GM19328 (cell line): ENCODE results near the gene RBM15B.
"Not testable (repeated sequence)": the region's sequence is repeated elsewhere in the genome, so short reads cannot be mapped to it uniquely, and the experiment has no call there.

Source experiments
- ATAC-seq: cut with Tn5 transposase; IDR thresholded peaks from one replicate; pipeline ENCODE4 v1.9.1; 2021; ENCODE audit warnings: mild to moderate bottlenecking, moderate library complexity; ENCODE audit not compliant: unreplicated experiment

Gene RBM15B

GRCh38 chr3:51391075-51391565, at the start of gene RBM15B:
TSS of gene RBM15B (plus strand) at chr3:51391285. CDS start at chr3:51391400, 115 bp downstream.
- ATAC-seq, result peak; percentile 94

- no peak for ATAC-seq
Measured at GRCh38 chr3:51343918-51344687, 47.0 kb upstream of the RBM15B start.

GRCh38 chr3:51350751-51351150, 40.3 kb upstream of the RBM15B start:
- no peak for ATAC-seq

GRCh38 chr3:51353131-51353530, 38.0 kb upstream of the RBM15B start:
- no peak for ATAC-seq

GRCh38 chr3:51353691-51354090, 37.4 kb upstream of the RBM15B start:
- ATAC-seq, result no peak

GRCh38 chr3:51354172-51354571, 36.9 kb upstream of the RBM15B start:
- no peak for ATAC-seq

- no peak for ATAC-seq
Measured at GRCh38 chr3:51354731-51355615, 36.1 kb upstream of the RBM15B start.

GRCh38 chr3:51355891-51356578, 35.0 kb upstream of the RBM15B start:
- no peak for ATAC-seq

GRCh38 chr3:51357856-51358255, 33.2 kb upstream of the RBM15B start:
- no peak for ATAC-seq

- ATAC-seq, result no peak
Measured at GRCh38 chr3:51358981-51359380, 32.1 kb upstream of the RBM15B start.

GRCh38 chr3:51360806-51361205, 30.3 kb upstream of the RBM15B start:
- ATAC-seq, result no peak

GRCh38 chr3:51361746-51362145, 29.3 kb upstream of the RBM15B start:
- no peak for ATAC-seq

- no peak for ATAC-seq
Measured at GRCh38 chr3:51362476-51362875, 28.6 kb upstream of the RBM15B start.

- not testable (repeated sequence) for ATAC-seq
Measured at GRCh38 chr3:51368276-51368675, 22.8 kb upstream of the RBM15B start.

- ATAC-seq, result no peak
Measured at GRCh38 chr3:51371943-51372557, 19.0 kb upstream of the RBM15B start.

GRCh38 chr3:51373658-51374421, 17.2 kb upstream of the RBM15B start:
- ATAC-seq, result no peak

GRCh38 chr3:51374456-51374855, 16.6 kb upstream of the RBM15B start:
- ATAC-seq, result no peak

GRCh38 chr3:51375136-51375535, 15.9 kb upstream of the RBM15B start:
- no peak for ATAC-seq

- no peak for ATAC-seq
Measured at GRCh38 chr3:51375571-51375970, 15.5 kb upstream of the RBM15B start.

GRCh38 chr3:51378065-51378464, 13.0 kb upstream of the RBM15B start:
- no peak for ATAC-seq
